H9 (cell line): ENCODE measurements around the gene SCOC. TPM values are rescaled to one million over a fixed set of nuclear protein-coding genes. Genes with fewer than 3 reads are reported as not detected.

Experiments
- DNase-seq: peaks from one replicate; pipeline ENCODE4 v3.0.0-alpha.2; 2017
- H2AFZ ChIP-seq: one replicate; pipeline ENCODE4 v1.6.1; 2013; ENCODE audit warnings: mild to moderate bottlenecking, low read length, control low read depth, moderate library complexity
- H2AK5ac ChIP-seq: 2 replicates; pipeline ENCODE4 v1.6.1; 2013; ENCODE audit warnings: low read length, control low read depth, mixed read lengths; ENCODE audit not compliant: insufficient read length
- H2BK120ac ChIP-seq: one replicate; pipeline ENCODE4 v1.6.1; 2013; ENCODE audit warnings: low read depth, mild to moderate bottlenecking, low read length, control low read depth, inconsistent platforms; ENCODE audit not compliant: poor library complexity, severe bottlenecking
- H2BK12ac ChIP-seq: 2 replicates; pipeline ENCODE4 v1.6.1; 2013; ENCODE audit warnings: low read length, control low read depth, mixed read lengths, low read depth; ENCODE audit not compliant: insufficient read length
- H2BK15ac ChIP-seq: 2 replicates; pipeline ENCODE4 v1.6.1; 2013; ENCODE audit warnings: low read depth, low read length, control low read depth
- H2BK20ac ChIP-seq: one replicate; pipeline ENCODE4 v1.6.1; 2013; ENCODE audit warnings: low read depth, mild to moderate bottlenecking, low read length, control low read depth, inconsistent platforms; ENCODE audit not compliant: poor library complexity, severe bottlenecking
- H2BK5ac ChIP-seq: 2 replicates; pipeline ENCODE4 v1.6.1; 2013; ENCODE audit warnings: low read length, control low read depth, mixed read lengths; ENCODE audit not compliant: insufficient read length
- H3K14ac ChIP-seq: 2 replicates; pipeline ENCODE4 v1.6.1; 2013; ENCODE audit warnings: low read length, control low read depth; ENCODE audit not compliant: insufficient read depth
- H3K18ac ChIP-seq: 2 replicates; pipeline ENCODE4 v1.6.1; 2013; ENCODE audit warnings: low read depth, mild to moderate bottlenecking, mixed read lengths, low read length, control low read depth; ENCODE audit not compliant: insufficient read length
- H3K23ac ChIP-seq: 2 replicates; pipeline ENCODE4 v1.6.1; 2013; ENCODE audit warnings: low read length, control low read depth, mixed read lengths, low read depth; ENCODE audit not compliant: insufficient read length
- H3K23me2 ChIP-seq: 2 replicates; pipeline ENCODE4 v1.6.1; 2013; ENCODE audit warnings: low read depth, mild to moderate bottlenecking, mixed read lengths, low read length, control low read depth; ENCODE audit not compliant: insufficient read length, poor library complexity, severe bottlenecking
- H3K27ac ChIP-seq: 2 replicates; pipeline ENCODE4 v1.5.1; 2013; ENCODE audit warnings: low read length, control low read depth, mixed read lengths, low read depth; ENCODE audit not compliant: insufficient read length
- H3K27me3 ChIP-seq: 2 replicates; pipeline ENCODE4 v1.6.1; 2013; ENCODE audit warnings: low read length, control low read depth, inconsistent platforms; ENCODE audit not compliant: insufficient read depth
- H3K4ac ChIP-seq: 2 replicates; pipeline ENCODE4 v1.6.1; 2013; ENCODE audit warnings: low read depth, mild to moderate bottlenecking, control low read depth, inconsistent platforms, low read length, moderate library complexity
- H3K4me1 ChIP-seq: 2 replicates; pipeline ENCODE4 v1.6.1; 2013; ENCODE audit warnings: low read length, control low read depth, inconsistent platforms; ENCODE audit not compliant: insufficient read depth
- H3K4me2 ChIP-seq: 2 replicates; pipeline ENCODE4 v1.6.1; 2013; ENCODE audit warnings: low read length, control low read depth, mixed read lengths; ENCODE audit not compliant: insufficient read length, insufficient read depth
- H3K56ac ChIP-seq: 2 replicates; pipeline ENCODE4 v1.6.1; 2013; ENCODE audit warnings: low read depth, mild to moderate bottlenecking, mixed read lengths, low read length, control low read depth; ENCODE audit not compliant: insufficient read length
- H3K79me1 ChIP-seq: 2 replicates; pipeline ENCODE4 v1.6.1; 2013; ENCODE audit warnings: low read depth, mild to moderate bottlenecking, moderate library complexity, low read length, control low read depth, inconsistent platforms; ENCODE audit not compliant: insufficient read depth, poor library complexity, severe bottlenecking
- H3K79me2 ChIP-seq: 2 replicates; pipeline ENCODE4 v1.6.1; 2013; ENCODE audit warnings: low read length, control low read depth, inconsistent platforms; ENCODE audit not compliant: insufficient read depth
- H3K9ac ChIP-seq: 2 replicates; pipeline ENCODE4 v1.6.1; 2013; ENCODE audit warnings: low read length, control low read depth, mixed read lengths; ENCODE audit not compliant: insufficient read length; ENCODE audit errors: extremely low read depth
- H3K9me3 ChIP-seq: one replicate; pipeline ENCODE4 v1.6.1; 2013; ENCODE audit warnings: low read depth, low read length, inconsistent platforms; ENCODE audit not compliant: control insufficient read depth
- H3T11ph ChIP-seq: one replicate; pipeline ENCODE4 v1.6.1; 2013; ENCODE audit warnings: mild to moderate bottlenecking, low read length, control low read depth, inconsistent platforms
- H4K20me1 ChIP-seq: one replicate; pipeline ENCODE4 v1.6.1; 2013; ENCODE audit not compliant: control insufficient read depth, insufficient read length, insufficient read depth
- H4K5ac ChIP-seq: 2 replicates; pipeline ENCODE4 v1.6.1; 2013; ENCODE audit warnings: low read depth, mild to moderate bottlenecking, mixed read lengths, low read length, control low read depth; ENCODE audit not compliant: insufficient read length
- H4K8ac ChIP-seq: replicated peaks from 2 replicates; pipeline ENCODE4 v1.6.1; 2013; ENCODE audit warnings: low read length, control low read depth, mixed read lengths, low read depth; ENCODE audit not compliant: insufficient read length
- H4K91ac ChIP-seq: 2 replicates; pipeline ENCODE4 v1.6.1; 2013; ENCODE audit warnings: low read depth, mild to moderate bottlenecking, moderate library complexity, mixed read lengths, low read length, control low read depth; ENCODE audit not compliant: insufficient read length
- H3K27ac Mint-ChIP-seq, 3 experiments: 2 replicates in 2 of 3; 3 replicates in 1 of 3; pipeline ENCODE4 v1.8.0; 2020 to 2021; ENCODE audit warnings: mixed read lengths in 3 of 3, mild to moderate bottlenecking in 1 of 3, moderate library complexity in 1 of 3
- H3K27me3 Mint-ChIP-seq: 2 replicates; pipeline ENCODE4 v1.8.0; 2021; ENCODE audit warnings: low read depth, mild to moderate bottlenecking, moderate library complexity, mixed read lengths
- H3K36me3 Mint-ChIP-seq, 3 experiments: 2 replicates in 2 of 3; 3 replicates in 1 of 3; pipeline ENCODE4 v1.8.0; 2020 to 2021; ENCODE audit warnings: low read depth in 3 of 3, mixed read lengths in 3 of 3; ENCODE audit not compliant: insufficient read depth in 1 of 3
- H3K4me1 Mint-ChIP-seq, 2 experiments: 2 replicates each; pipeline ENCODE4 v1.8.0; 2020; ENCODE audit warnings: mixed read lengths in 2 of 2
- H3K4me3 Mint-ChIP-seq, 2 experiments: 2 replicates in 1 of 2; 3 replicates in 1 of 2; pipeline ENCODE4 v1.8.0; 2020 to 2021; ENCODE audit warnings: mild to moderate bottlenecking in 2 of 2, mixed read lengths in 2 of 2, moderate library complexity in 1 of 2
- H3K9me3 Mint-ChIP-seq, 2 experiments: 2 replicates in 1 of 2; 3 replicates in 1 of 2; pipeline ENCODE4 v1.8.0; 2020; ENCODE audit warnings: mild to moderate bottlenecking in 2 of 2, mixed read lengths in 2 of 2, moderate library complexity in 1 of 2
- CTCF ChIP-seq: fragments of 200-600 bp; sonication (generic); conservative IDR thresholded peaks from 3 replicates; pipeline ENCODE4 v1.8.0; 2021; ENCODE audit warnings: antibody characterized with exemption, mild to moderate bottlenecking
- WGBS: extraction: QIAGEN DNeasy Blood & Tissue Kit; methylation state at CpG from one replicate; pipeline ENCODE4 v1.1.7; 2013; ENCODE audit warnings: missing lambda C conversion rate, low lambda C conversion rate, mixed read lengths; ENCODE audit not compliant: insufficient read length; ENCODE audit errors: extremely low coverage; 5-methylcytosine and 5-hydroxymethylcytosine counted together
- total RNA-seq: library from RNA; stranded (reverse); gene quantifications from 2 replicates; pipeline ENCODE4 v1.2.1, GENCODE V29; 2021

SCOC gene
- total RNA-seq, 1 experiment from 2014 or later = 29.4 TPM

GRCh38 chr4:140349816-140350215 is 23.6 kb upstream of the SCOC start:
- Histone ChIP-seq H4K20me1 (no peaks in the 10 kb centered on the region), H3T11ph (no peak overlapping the region), H3K56ac (no peak overlapping the region), H3K23me2 (no peaks in the 10 kb centered on the region), H4K91ac (no peak overlapping the region), H3K27ac (no peak overlapping the region), H2BK120ac (no peak overlapping the region), H3K23ac (no peak overlapping the region), H3K14ac (no peak overlapping the region; the same call in 1 of the 2 replicates), H2BK20ac (no peak overlapping the region), H2BK5ac (no peak overlapping the region), H2BK15ac (no peak overlapping the region), H3K4me2 (no peak overlapping the region), H4K8ac (no peak overlapping the region), H2AK5ac (no peak overlapping the region), H3K4ac (no peak overlapping the region), H3K18ac (no peak overlapping the region), H2AFZ (no peak overlapping the region), H3K79me1 (no peaks in the 10 kb centered on the region), H3K9ac (no peak overlapping the region), H3K27me3 (no peaks in the 10 kb centered on the region; the same call in 1 of the 2 replicates), H2BK12ac (no peak overlapping the region), H3K9me3 (no peaks in the 10 kb centered on the region), H4K5ac (no peak overlapping the region), H3K4me1 (peaks cover 14% of the 10 kb centered on the region; the same call in 1 of the 2 replicates), H3K79me2 (no peaks in the 10 kb centered on the region)
- Mint-ChIP-seq H3K27ac (no peak overlapping the region), H3K9me3 (no peaks in the 10 kb centered on the region), H3K36me3 (no peaks in the 10 kb centered on the region), H3K4me1 (peaks cover 31 to 38% of the 10 kb centered on the region in 2 experiments), H3K27me3 (peaks cover 10% of the 10 kb centered on the region), H3K4me3 (no peak overlapping the region; a peak in 1 of 5 replicates)
- DNase-seq = no peak
- TF ChIP-seq CTCF = no peak
- no CpG with 5 or more reads among the region's 2 CpGs for WGBS
